ENCODE measurements around the gene HDDC3. TPM values are rescaled to one million over a fixed set of nuclear protein-coding genes. Genes with fewer than 3 reads are reported as not detected.

The HDDC3 gene
- total RNA-seq, 6 experiments from 2014 or later, result 8.8 to 17.6 (median 11.5) TPM

Small RNAs within 50 kb of the gene (small RNA-seq; reads per million reads assigned to genes)
- gene RF00019, result 0 reads per million in 2 experiments

Other genes with a start within 250 kb of the HDDC3 start
- 1 to 10 TPM in 2 of 6 experiments, under 1 TPM in 4; 0.20 to 2.3 (median 0.45) TPM for gene BLM, start 215.2 kb downstream of the HDDC3 start, total RNA-seq
- gene FURIN, start 64.0 kb downstream of the HDDC3 start, total RNA-seq, result 100 to 1,000 TPM; 122 to 232 (median 189) TPM
- gene FES, start 48.0 kb downstream of the HDDC3 start, total RNA-seq, result 10 to 100 TPM; 11.5 to 36.5 (median 18.5) TPM
- gene MAN2A2, start 29.2 kb downstream of the HDDC3 start, total RNA-seq, result 10 to 100 TPM; 41.4 to 91.6 (median 59.8) TPM
- 10 to 100 TPM; 13.3 to 33.0 (median 25.4) TPM for gene UNC45A, start 2.7 kb upstream of the HDDC3 start, total RNA-seq
- 1 to 10 TPM; 4.8 to 7.9 (median 6.6) TPM for gene RCCD1, start 22.3 kb upstream of the HDDC3 start, total RNA-seq
- 1 to 10 TPM; 1.2 to 8.8 (median 4.3) TPM for gene PRC1, start 62.0 kb upstream of the HDDC3 start, total RNA-seq
- 1 to 10 TPM; 4.2 to 7.3 (median 6.5) TPM for gene VPS33B, start 90.0 kb upstream of the HDDC3 start, total RNA-seq
- under 1 TPM in 5 of 6 experiments, not detected in 1; 0.06 to 0.81 (median 0.18) TPM for gene SV2B, start 167.7 kb upstream of the HDDC3 start, total RNA-seq

Data from right lobe of liver (tissue), 5 donors.